GM04503 (cell line): Measurements from ENCODE around the gene IGF2.

Source experiments
- DNase-seq: peaks from one replicate; pipeline ENCODE4 v3.0.0-alpha.2; 2012; ENCODE audit warnings: low read depth

Gene IGF2

GRCh38 chr11:2091786-2092463, 47.3 kb downstream of the IGF2 start:
- DNase-seq, result no peak

- no peak for DNase-seq
These were observed 48.0 kb downstream of the IGF2 start for GRCh38 chr11:2091112-2091746.

- no peak for DNase-seq
These were observed 48.7 kb downstream of the IGF2 start for GRCh38 chr11:2090172-2091111.

- no peak for DNase-seq
These were observed 49.5 kb downstream of the IGF2 start for GRCh38 chr11:2089536-2090165.

- DNase-seq, result no peak
These were observed 50.2 kb downstream of the IGF2 start for GRCh38 chr11:2088746-2089535.

- DNase-seq, result no peak
These were observed 50.9 kb downstream of the IGF2 start for GRCh38 chr11:2088284-2088683.

- DNase-seq, result no peak
These were observed 52.7 kb downstream of the IGF2 start for GRCh38 chr11:2086239-2087040.

GRCh38 chr11:2085251-2086066, 53.7 kb downstream of the IGF2 start:
- no peak for DNase-seq

- no peak for DNase-seq
These were observed 54.5 kb downstream of the IGF2 start for GRCh38 chr11:2084721-2085120.
